Parathyroid adenoma (tissue), 2 donors: Measurements from ENCODE around the gene ZBED5.

Source experiments
- H2AFZ ChIP-seq: fragments of 300-600 bp; sonication (generic); one replicate; pipeline ENCODE4 v1.7.0; 2017; ENCODE audit warnings: antibody characterized with exemption, mild to moderate bottlenecking
- H3K27ac ChIP-seq: fragments of 300-600 bp; sonication (generic); one replicate; pipeline ENCODE4 v1.7.0; 2017
- H3K27me3 ChIP-seq: fragments of 300-600 bp; sonication (generic); one replicate; pipeline ENCODE4 v1.7.0; 2017; ENCODE audit warnings: low read length; ENCODE audit not compliant: control insufficient read depth, insufficient read depth
- H3K36me3 ChIP-seq: fragments of 300-600 bp; sonication (generic); one replicate; pipeline ENCODE4 v1.7.0; 2017; ENCODE audit warnings: low read length; ENCODE audit not compliant: control insufficient read depth, insufficient read depth
- H3K4me1 ChIP-seq: fragments of 300-600 bp; sonication (generic); one replicate; pipeline ENCODE4 v1.7.0; 2017; ENCODE audit warnings: control low read depth
- H3K4me2 ChIP-seq: fragments of 300-600 bp; sonication (generic); one replicate; pipeline ENCODE4 v1.7.0; 2017; ENCODE audit warnings: low read length
- H3K4me3 ChIP-seq: fragments of 300-600 bp; sonication (generic); one replicate; pipeline ENCODE4 v1.7.0; 2017; ENCODE audit warnings: low read depth, low read length
- H3K79me2 ChIP-seq: fragments of 300-600 bp; sonication (generic); one replicate; pipeline ENCODE4 v1.7.0; 2017; ENCODE audit warnings: control low read depth
- H3K9ac ChIP-seq: fragments of 300-600 bp; sonication (generic); one replicate; pipeline ENCODE4 v1.7.0; 2017; ENCODE audit warnings: mild to moderate bottlenecking
- H3K9me3 ChIP-seq: fragments of 300-600 bp; sonication (generic); one replicate; pipeline ENCODE4 v1.7.0; 2017; ENCODE audit warnings: low read length; ENCODE audit not compliant: control insufficient read depth
- CTCF ChIP-seq: fragments of 300-600 bp; sonication (generic); IDR thresholded peaks from one replicate; pipeline ENCODE4 v1.7.0; 2017; ENCODE audit warnings: antibody characterized with exemption, mild to moderate bottlenecking
- donor health status: primary hyperparathyroidism.

Gene ZBED5

GRCh38 chr11:10813945-10814344 lies 43.9 kb downstream of the ZBED5 start:
- TF ChIP-seq CTCF, result no peak
- Histone ChIP-seq H3K4me3 (no peak overlapping the region), H3K36me3 (no peaks in the 10 kb centered on the region), H3K4me2 (no peak overlapping the region), H3K27ac (no peak overlapping the region), H3K27me3 (no peaks in the 10 kb centered on the region), H2AFZ (no peak overlapping the region), H3K9me3 (no peaks in the 10 kb centered on the region), H3K9ac (no peak overlapping the region), H3K4me1 (no peaks in the 10 kb centered on the region), H3K79me2 (no peaks in the 10 kb centered on the region)

- peak overlapping the region; percentile 70 for H3K4me3 ChIP-seq
- peak overlapping the region; percentile 97 for H2AFZ ChIP-seq
- H3K9me3 ChIP-seq, result no peaks in the 10 kb centered on the region
- peak overlapping the region; percentile 93 for H3K4me2 ChIP-seq
- H3K27me3 ChIP-seq, result no peaks in the 10 kb centered on the region
- H3K9ac ChIP-seq, result peak overlapping the region; percentile 95
- peaks cover 2% of the 10 kb centered on the region for H3K4me1 ChIP-seq
- peaks cover 9% of the 10 kb centered on the region for H3K79me2 ChIP-seq
- no peaks in the 10 kb centered on the region for H3K36me3 ChIP-seq
- H3K27ac ChIP-seq, result peak overlapping the region; percentile 99
- TF ChIP-seq CTCF, result no peak
These were observed 48.3 kb downstream of the ZBED5 start for GRCh38 chr11:10809373-10810160.

- Histone ChIP-seq H3K4me2 (peak within 1 kb of the TSS; percentile 93), H3K4me1 (peaks cover 2% of the 10 kb centered on the region), H2AFZ (peak within 1 kb of the TSS; percentile 97), H3K36me3 (no peaks in the 10 kb centered on the region), H3K9me3 (no peaks in the 10 kb centered on the region), H3K4me3 (peak within 1 kb of the TSS; percentile 70), H3K27me3 (no peaks in the 10 kb centered on the region), H3K27ac (peak within 1 kb of the TSS; percentile 99), H3K79me2 (peaks cover 9% of the 10 kb centered on the region), H3K9ac (peak within 1 kb of the TSS; percentile 95)
- TF ChIP-seq CTCF, result no peak
These were observed 49.1 kb downstream of the ZBED5 start, which contains the start of gene EIF4G2 for GRCh38 chr11:10808553-10809372. EIF4G2 (minus strand) TSS chr11:10808926.

GRCh38 chr11:10808235-10808552 lies 49.7 kb downstream of the ZBED5 start:
- Histone ChIP-seq H2AFZ (peak overlapping the region; percentile 90), H3K4me1 (peaks cover 2% of the 10 kb centered on the region), H3K36me3 (no peaks in the 10 kb centered on the region), H3K4me2 (peak overlapping the region; percentile 65), H3K9me3 (no peaks in the 10 kb centered on the region), H3K79me2 (peaks cover 9% of the 10 kb centered on the region), H3K27me3 (no peaks in the 10 kb centered on the region), H3K4me3 (peak overlapping the region; percentile 70), H3K27ac (peak overlapping the region; percentile 99), H3K9ac (peak overlapping the region; percentile 89)
- no peak for TF ChIP-seq CTCF
